Progenitor cell of endocrine pancreas (in vitro differentiated cells): ENCODE measurements around the gene LCTL. TPM values are rescaled to one million over a fixed set of nuclear protein-coding genes. Genes with fewer than 3 reads are reported as not detected.
A peak's percentile ranks its signal among the peaks of the same experiment; 100 is the strongest.

Source experiments
- DNase-seq: peaks from one replicate; pipeline ENCODE4 v3.0.0; 2021; ENCODE audit warnings: low spot score; ENCODE audit not compliant: unreplicated experiment
- H3K27ac Mint-ChIP-seq: 2 replicates; pipeline ENCODE4 v1.8.0; 2021; ENCODE audit warnings: mild to moderate bottlenecking, moderate library complexity, mixed read lengths
- H3K27me3 Mint-ChIP-seq: 2 replicates; pipeline ENCODE4 v1.8.0; 2021; ENCODE audit warnings: mixed read lengths
- H3K36me3 Mint-ChIP-seq: 2 replicates; pipeline ENCODE4 v1.8.0; 2022; ENCODE audit warnings: mixed read lengths; ENCODE audit not compliant: insufficient read depth
- H3K4me1 Mint-ChIP-seq: 2 replicates; pipeline ENCODE4 v1.8.0; 2021; ENCODE audit warnings: low read depth, mixed read lengths
- H3K4me3 Mint-ChIP-seq: 2 replicates; pipeline ENCODE4 v1.8.0; 2021; ENCODE audit warnings: low read depth, mild to moderate bottlenecking, moderate library complexity, mixed read lengths
- H3K9me3 Mint-ChIP-seq: 2 replicates; pipeline ENCODE4 v1.8.0; 2021; ENCODE audit warnings: low read depth, mixed read lengths
- CTCF ChIP-seq: fragments of 200-600 bp; sonication (generic); IDR thresholded peaks from one replicate; pipeline ENCODE4 v1.5.0; 2021; ENCODE audit warnings: antibody characterized with exemption, mild to moderate bottlenecking; ENCODE audit not compliant: unreplicated experiment
- total RNA-seq: library from RNA; stranded (reverse); gene quantifications from 2 replicates; pipeline ENCODE4 v1.2.1, GENCODE V29; 2021

Gene LCTL
- total RNA-seq, 1 donor from 2014 or later = 1.5 TPM

GRCh38 chr15:66523926-66524325, 41.9 kb downstream of the LCTL start:
- peaks cover 2% of the 10 kb centered on the region for H3K36me3 Mint-ChIP-seq
- H3K4me3 Mint-ChIP-seq = no peak overlapping the region
- DNase-seq = no peak
- H3K4me1 Mint-ChIP-seq = no peaks in the 10 kb centered on the region
- no peak for TF ChIP-seq CTCF
- no peaks in the 10 kb centered on the region for H3K9me3 Mint-ChIP-seq
- no peaks in the 10 kb centered on the region for H3K27me3 Mint-ChIP-seq
- H3K27ac Mint-ChIP-seq = no peak overlapping the region

GRCh38 chr15:66515901-66516322, 49.9 kb downstream of the LCTL start:
- no peak for DNase-seq
- H3K36me3 Mint-ChIP-seq = peaks cover 9% of the 10 kb centered on the region
- no peaks in the 10 kb centered on the region for H3K27me3 Mint-ChIP-seq
- no peaks in the 10 kb centered on the region for H3K4me1 Mint-ChIP-seq
- no peak overlapping the region for H3K4me3 Mint-ChIP-seq
- H3K27ac Mint-ChIP-seq = no peak overlapping the region
- TF ChIP-seq CTCF = no peak
- no peaks in the 10 kb centered on the region for H3K9me3 Mint-ChIP-seq

GRCh38 chr15:66514586-66514985, 51.2 kb downstream of the LCTL start:
- no peaks in the 10 kb centered on the region for H3K4me1 Mint-ChIP-seq
- no peak overlapping the region for H3K27ac Mint-ChIP-seq
- no peak overlapping the region for H3K4me3 Mint-ChIP-seq
- TF ChIP-seq CTCF = no peak
- H3K36me3 Mint-ChIP-seq = peaks cover 9% of the 10 kb centered on the region
- no peak for DNase-seq
- H3K27me3 Mint-ChIP-seq = no peaks in the 10 kb centered on the region
- no peaks in the 10 kb centered on the region for H3K9me3 Mint-ChIP-seq

- no peak for TF ChIP-seq CTCF
- Mint-ChIP-seq H3K4me1 (peaks cover 22% of the 10 kb centered on the region), H3K36me3 (peaks cover 6% of the 10 kb centered on the region)
Measured at GRCh38 chr15:66508293-66508883, 57.4 kb downstream of the LCTL start.

GRCh38 chr15:66505818-66506217, 60.0 kb downstream of the LCTL start:
- Mint-ChIP-seq H3K36me3 (peaks cover 20% of the 10 kb centered on the region), H3K27ac (peak overlapping the region; percentile 99), H3K4me3 (peak overlapping the region; percentile 95), H3K9me3 (no peaks in the 10 kb centered on the region), H3K27me3 (no peaks in the 10 kb centered on the region), H3K4me1 (peaks cover 34% of the 10 kb centered on the region)
- TF ChIP-seq CTCF = no peak
- no peak for DNase-seq

More at GRCh38 chr15:66508293-66508883, 57.4 kb downstream of the LCTL start:
- Mint-ChIP-seq H3K9me3 (no peaks in the 10 kb centered on the region), H3K27me3 (no peaks in the 10 kb centered on the region), H3K27ac (no peak overlapping the region), H3K4me3 (no peak overlapping the region)
- DNase-seq = no peak
